ENCODE measurements around the gene SCD5.

Gene SCD5

GRCh38 chr4:82718162-82718940, 80.2 kb downstream of the SCD5 start:
- TF ChIP-seq EZH2phosphoT487 (IDR thresholded peaks at IDR 0.05; ENCODE audit: low read length): no peak
- TF ChIP-seq CTCF (IDR thresholded peaks at IDR 0.05; ENCODE audit: low read length): no peak
- TF ChIP-seq EZH2 (optimal IDR thresholded peaks at IDR 0.05; ENCODE audit: low read depth, low read length): no peak
- no peak overlapping the region for H2AFZ ChIP-seq (ENCODE audit: low read length)
- no peak overlapping the region for H3K9ac ChIP-seq (ENCODE audit: low read length)
- H3K27ac ChIP-seq (ENCODE audit: low read length): no peak overlapping the region
- no peaks in the 10 kb centered on the region for H3K9me2 ChIP-seq (replicated peaks; ENCODE audit: insufficient read depth, low read length)
- H3K79me2 ChIP-seq (ENCODE audit: low read length): no peaks in the 10 kb centered on the region
- no peaks in the 10 kb centered on the region for H3K4me1 ChIP-seq (ENCODE audit: low read length)
- H3K4me2 ChIP-seq (ENCODE audit: low read depth, low read length): no peak overlapping the region
- H3K36me3 ChIP-seq (replicated peaks; ENCODE audit: insufficient read depth, low read length): no peaks in the 10 kb centered on the region
- DNase-seq: no peak
- no peaks in the 10 kb centered on the region for H3K9me3 ChIP-seq (replicated peaks; ENCODE audit: insufficient read depth, low read length)
- no peaks in the 10 kb centered on the region for H4K20me1 ChIP-seq (ENCODE audit: insufficient read depth, low read length)
- no peaks in the 10 kb centered on the region for H3F3A ChIP-seq (ENCODE audit: insufficient read depth, low read length)
- no peaks in the 10 kb centered on the region for H3K27me3 ChIP-seq (replicated peaks; ENCODE audit: insufficient read depth, low read length)
- H3K4me3 ChIP-seq (ENCODE audit: low read length): no peak overlapping the region

GRCh38 chr4:82715731-82716617, 82.6 kb downstream of the SCD5 start:
- H3F3A ChIP-seq (ENCODE audit: insufficient read depth, low read length): no peaks in the 10 kb centered on the region
- no peaks in the 10 kb centered on the region for H4K20me1 ChIP-seq (ENCODE audit: insufficient read depth, low read length)
- no peak for TF ChIP-seq CTCF (IDR thresholded peaks at IDR 0.05; ENCODE audit: low read length)
- no peak for TF ChIP-seq EZH2 (optimal IDR thresholded peaks at IDR 0.05; ENCODE audit: low read depth, low read length)
- no peak for TF ChIP-seq EZH2phosphoT487 (IDR thresholded peaks at IDR 0.05; ENCODE audit: low read length)
- H3K9me3 ChIP-seq (replicated peaks; ENCODE audit: insufficient read depth, low read length): no peaks in the 10 kb centered on the region
- H3K9ac ChIP-seq (ENCODE audit: low read length): no peak overlapping the region
- no peaks in the 10 kb centered on the region for H3K36me3 ChIP-seq (replicated peaks; ENCODE audit: insufficient read depth, low read length)
- no peaks in the 10 kb centered on the region for H3K27me3 ChIP-seq (replicated peaks; ENCODE audit: insufficient read depth, low read length)
- H2AFZ ChIP-seq (ENCODE audit: low read length): no peak overlapping the region
- no peaks in the 10 kb centered on the region for H3K9me2 ChIP-seq (replicated peaks; ENCODE audit: insufficient read depth, low read length)
- H3K27ac ChIP-seq (ENCODE audit: low read length): no peak overlapping the region
- H3K4me3 ChIP-seq (ENCODE audit: low read length): no peak overlapping the region
- DNase-seq: no peak
- H3K4me1 ChIP-seq (ENCODE audit: low read length): no peaks in the 10 kb centered on the region
- H3K4me2 ChIP-seq (ENCODE audit: low read depth, low read length): no peak overlapping the region
- no peaks in the 10 kb centered on the region for H3K79me2 ChIP-seq (ENCODE audit: low read length)

GRCh38 chr4:82713856-82714255, 84.7 kb downstream of the SCD5 start:
- H3K4me1 ChIP-seq (ENCODE audit: low read length): no peaks in the 10 kb centered on the region
- H3K9me3 ChIP-seq (replicated peaks; ENCODE audit: insufficient read depth, low read length): no peaks in the 10 kb centered on the region
- H3K4me3 ChIP-seq (ENCODE audit: low read length): no peak overlapping the region
- H3K36me3 ChIP-seq (replicated peaks; ENCODE audit: insufficient read depth, low read length): no peaks in the 10 kb centered on the region
- no peak overlapping the region for H3K9ac ChIP-seq (ENCODE audit: low read length)
- no peak overlapping the region for H3K4me2 ChIP-seq (ENCODE audit: low read depth, low read length)
- H3K9me2 ChIP-seq (replicated peaks; ENCODE audit: insufficient read depth, low read length): no peaks in the 10 kb centered on the region
- no peaks in the 10 kb centered on the region for H4K20me1 ChIP-seq (ENCODE audit: insufficient read depth, low read length)
- DNase-seq: no peak
- no peaks in the 10 kb centered on the region for H3F3A ChIP-seq (ENCODE audit: insufficient read depth, low read length)
- H2AFZ ChIP-seq (ENCODE audit: low read length): no peak overlapping the region
- TF ChIP-seq EZH2phosphoT487 (IDR thresholded peaks at IDR 0.05; ENCODE audit: low read length) (no peak), CTCF (IDR thresholded peaks at IDR 0.05; ENCODE audit: low read length) (no peak), EZH2 (optimal IDR thresholded peaks at IDR 0.05; ENCODE audit: low read depth, low read length) (no peak)
- no peaks in the 10 kb centered on the region for H3K27me3 ChIP-seq (replicated peaks; ENCODE audit: insufficient read depth, low read length)
- no peaks in the 10 kb centered on the region for H3K79me2 ChIP-seq (ENCODE audit: low read length)
- H3K27ac ChIP-seq (ENCODE audit: low read length): no peak overlapping the region
